DOHH2 (cell line): ENCODE results near the gene ANTXRL.
"Not testable (repeated sequence)": the region's sequence is repeated elsewhere in the genome, so short reads cannot be mapped to it uniquely, and the experiment has no call there.

Experiments used
- EZH2phosphoT487 ChIP-seq: fragments of 200-600 bp; sonication (generic); IDR thresholded peaks from 2 replicates; pipeline ENCODE4 v1.6.1; 2017; ENCODE audit warnings: borderline replicate concordance, mild to moderate bottlenecking, antibody characterized with exemption, low read length, moderate library complexity, mixed read lengths
- TF ChIP-seq, protein P1 (sequence below): fragments of 200-600 bp; sonication (generic); IDR thresholded peaks from one replicate; pipeline ENCODE4 v1.5.1; 2014; ENCODE audit warnings: antibody characterized with exemption, mild to moderate bottlenecking, low read depth, low read length; ENCODE audit not compliant: poor library complexity, severe bottlenecking

DNA sequence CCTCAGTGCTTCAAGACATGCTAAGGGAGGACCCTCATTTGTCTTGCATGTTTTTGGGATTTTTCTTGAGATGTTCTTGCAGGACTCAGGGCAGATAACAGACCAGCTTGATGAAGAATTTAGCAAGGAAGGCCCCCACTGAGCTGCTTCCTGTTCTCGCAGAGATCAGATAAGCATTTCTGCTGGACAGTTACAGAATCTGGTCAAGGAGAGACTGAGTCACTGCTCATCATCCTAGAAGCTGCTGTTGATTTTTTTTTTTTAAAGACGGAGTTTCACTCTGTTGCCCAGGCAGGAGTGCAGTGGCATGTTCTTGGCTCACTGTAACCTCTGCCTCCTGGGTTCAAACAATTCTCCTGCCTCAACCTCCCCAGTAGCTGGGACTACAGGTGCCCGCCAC, 87.6 kb downstream of the ANTXRL start:
- TF ChIP-seq, protein P1, sequence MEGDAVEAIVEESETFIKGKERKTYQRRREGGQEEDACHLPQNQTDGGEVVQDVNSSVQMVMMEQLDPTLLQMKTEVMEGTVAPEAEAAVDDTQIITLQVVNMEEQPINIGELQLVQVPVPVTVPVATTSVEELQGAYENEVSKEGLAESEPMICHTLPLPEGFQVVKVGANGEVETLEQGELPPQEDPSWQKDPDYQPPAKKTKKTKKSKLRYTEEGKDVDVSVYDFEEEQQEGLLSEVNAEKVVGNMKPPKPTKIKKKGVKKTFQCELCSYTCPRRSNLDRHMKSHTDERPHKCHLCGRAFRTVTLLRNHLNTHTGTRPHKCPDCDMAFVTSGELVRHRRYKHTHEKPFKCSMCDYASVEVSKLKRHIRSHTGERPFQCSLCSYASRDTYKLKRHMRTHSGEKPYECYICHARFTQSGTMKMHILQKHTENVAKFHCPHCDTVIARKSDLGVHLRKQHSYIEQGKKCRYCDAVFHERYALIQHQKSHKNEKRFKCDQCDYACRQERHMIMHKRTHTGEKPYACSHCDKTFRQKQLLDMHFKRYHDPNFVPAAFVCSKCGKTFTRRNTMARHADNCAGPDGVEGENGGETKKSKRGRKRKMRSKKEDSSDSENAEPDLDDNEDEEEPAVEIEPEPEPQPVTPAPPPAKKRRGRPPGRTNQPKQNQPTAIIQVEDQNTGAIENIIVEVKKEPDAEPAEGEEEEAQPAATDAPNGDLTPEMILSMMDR, result not testable (repeated sequence)
- TF ChIP-seq EZH2phosphoT487, result not testable (repeated sequence)
